ENCODE data around the gene DDX10. TPM values are rescaled to one million over a fixed set of nuclear protein-coding genes. Genes with fewer than 3 reads are reported as not detected.

Gene DDX10
- total and polyA plus RNA-seq, 3 experiments from 2014 or later, result 17.5 to 51.6 (median 49.8) TPM

- Mint-ChIP-seq H3K27ac (no peak overlapping the region), H3K9me3 (no peaks in the 10 kb centered on the region), H3K4me1 (peaks cover 18 to 35% (median 30%) of the 10 kb centered on the region in 3 donors), H3K27me3 (no peaks in the 10 kb centered on the region), H3K4me3 (no peak overlapping the region), H3K36me3 (peaks cover 0 to 15% (median 5%) of the 10 kb centered on the region in 3 donors)
- ChIA-PET POLR2A (no interaction called here), CTCF (no interaction called here)
- Histone ChIP-seq H3K9me3 (ENCODE audit: low read length) (no peaks in the 10 kb centered on the region), H3K27me3 (ENCODE audit: insufficient read depth, low read length, poor library complexity, severe bottlenecking) (no peaks in the 10 kb centered on the region), H3K4me1 (ENCODE audit: insufficient read depth, low read length) (no peaks in the 10 kb centered on the region), H3K36me3 (ENCODE audit: insufficient read depth, low read length) (no peaks in the 10 kb centered on the region), H3K4me3 (ENCODE audit: low read length) (no peak overlapping the region), H3K27ac (ENCODE audit: low read depth, low read length) (no peak overlapping the region)
- no peak for DNase-seq
These were observed 84.1 kb downstream of the DDX10 start for GRCh38 chr11:108748968-108749367.

- no peaks in the 10 kb centered on the region for H3K27me3 Mint-ChIP-seq
- no peaks in the 10 kb centered on the region for H3K27me3 ChIP-seq (ENCODE audit: insufficient read depth, low read length, poor library complexity, severe bottlenecking)
- H3K36me3 ChIP-seq (ENCODE audit: insufficient read depth, low read length), result no peaks in the 10 kb centered on the region
- DNase-seq, result no peak
- H3K36me3 Mint-ChIP-seq, result peaks cover 0 to 12% (median 0%) of the 10 kb centered on the region in 3 donors
- H3K4me3 ChIP-seq (ENCODE audit: low read length), result no peak overlapping the region
- H3K4me3 Mint-ChIP-seq, result no peak overlapping the region
- ChIA-PET POLR2A (no interaction called here), CTCF (no interaction called here)
- no peaks in the 10 kb centered on the region for H3K9me3 ChIP-seq (ENCODE audit: low read length)
- no peaks in the 10 kb centered on the region for H3K4me1 ChIP-seq (ENCODE audit: insufficient read depth, low read length)
- H3K9me3 Mint-ChIP-seq, result no peaks in the 10 kb centered on the region
- no peak overlapping the region for H3K27ac Mint-ChIP-seq
- H3K27ac ChIP-seq (ENCODE audit: low read depth, low read length), result no peak overlapping the region
- H3K4me1 Mint-ChIP-seq, result peaks cover 32 to 52% (median 49%) of the 10 kb centered on the region in 3 donors
These were observed 86.6 kb downstream of the DDX10 start for GRCh38 chr11:108751444-108751843.

DNA sequence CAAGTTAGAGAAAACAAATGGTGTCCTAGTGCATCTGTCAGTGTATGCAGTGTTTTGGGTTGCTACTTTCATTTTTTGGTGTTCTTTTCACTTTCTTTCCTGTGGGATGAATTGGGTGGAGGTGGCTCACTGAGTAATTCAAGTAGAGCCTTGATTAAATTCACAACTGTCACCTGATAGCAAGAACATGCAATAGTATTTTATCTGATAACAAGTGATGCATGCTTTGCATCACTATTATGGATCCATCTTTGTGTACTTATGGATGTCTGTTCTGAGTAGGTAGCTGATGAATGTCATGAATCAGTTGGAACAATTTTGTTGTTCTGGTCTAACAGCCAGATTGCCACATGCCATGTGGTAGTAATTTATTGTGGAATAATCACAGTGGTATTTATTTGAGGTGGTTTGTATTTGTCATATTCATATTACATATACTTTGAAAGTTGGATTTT, 87.5 kb downstream of the DDX10 start:
- POLR2A ChIA-PET, result no interaction called here

GRCh38 chr11:108754901-108755625, 90.2 kb downstream of the DDX10 start:
- Mint-ChIP-seq H3K4me3 (no peak overlapping the region), H3K4me1 (peaks cover 31 to 48% (median 40%) of the 10 kb centered on the region in 3 donors), H3K27ac (no peak overlapping the region), H3K27me3 (peaks cover 0 to 2% of the 10 kb centered on the region in 2 donors), H3K9me3 (no peaks in the 10 kb centered on the region), H3K36me3 (peaks cover 0 to 4% (median 0%) of the 10 kb centered on the region in 3 donors)
- Histone ChIP-seq H3K4me1 (ENCODE audit: insufficient read depth, low read length) (no peaks in the 10 kb centered on the region), H3K27me3 (ENCODE audit: insufficient read depth, low read length, poor library complexity, severe bottlenecking) (no peaks in the 10 kb centered on the region), H3K9me3 (ENCODE audit: low read length) (no peaks in the 10 kb centered on the region), H3K4me3 (ENCODE audit: low read length) (no peak overlapping the region), H3K36me3 (ENCODE audit: insufficient read depth, low read length) (no peaks in the 10 kb centered on the region), H3K27ac (ENCODE audit: low read depth, low read length) (no peak overlapping the region)
- no peak for DNase-seq
- CTCF ChIA-PET, result no interaction called here
- POLR2A ChIA-PET, result no interaction called here

More for the DNA sequence above, 87.5 kb downstream of the DDX10 start:
- H3K4me3 ChIP-seq (ENCODE audit: low read length), result no peak overlapping the region
- no peaks in the 10 kb centered on the region for H3K9me3 Mint-ChIP-seq
- no peaks in the 10 kb centered on the region for H3K36me3 ChIP-seq (ENCODE audit: insufficient read depth, low read length)
- CTCF ChIA-PET, result no interaction called here
- H3K36me3 Mint-ChIP-seq, result peaks cover 0 to 6% (median 0%) of the 10 kb centered on the region in 3 donors
- no peak overlapping the region for H3K4me3 Mint-ChIP-seq
- H3K27ac Mint-ChIP-seq, result no peak overlapping the region
- no peak for DNase-seq
- H3K4me1 Mint-ChIP-seq, result peaks cover 34 to 52% (median 50%) of the 10 kb centered on the region in 3 donors
- no peaks in the 10 kb centered on the region for H3K9me3 ChIP-seq (ENCODE audit: low read length)
- no peaks in the 10 kb centered on the region for H3K27me3 ChIP-seq (ENCODE audit: insufficient read depth, low read length, poor library complexity, severe bottlenecking)
- no peak overlapping the region for H3K27ac ChIP-seq (ENCODE audit: low read depth, low read length)
- no peaks in the 10 kb centered on the region for H3K4me1 ChIP-seq (ENCODE audit: insufficient read depth, low read length)
- H3K27me3 Mint-ChIP-seq, result no peaks in the 10 kb centered on the region

DNA sequence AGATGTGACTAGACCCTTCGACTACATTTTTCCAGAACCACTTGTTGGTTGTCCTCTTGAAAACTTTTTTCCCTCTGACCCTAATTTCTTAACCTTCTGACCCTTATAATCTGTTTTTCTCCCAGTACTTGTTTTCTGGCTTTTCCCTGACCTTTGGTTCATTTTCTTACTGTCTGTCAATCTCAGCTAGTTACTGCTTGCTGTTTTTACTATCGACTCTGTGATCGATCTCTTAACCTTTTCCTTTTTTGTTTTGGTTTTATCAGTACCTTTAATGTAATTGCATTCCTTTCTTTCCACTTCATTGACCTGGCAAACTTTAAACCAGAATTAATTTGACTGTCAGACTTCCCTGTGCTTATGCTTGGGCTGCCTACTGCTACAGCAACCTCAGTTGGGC, 92.8 kb downstream of the DDX10 start:
- CTCF ChIA-PET, result no interaction called here
- no peak overlapping the region for H3K27ac Mint-ChIP-seq

GRCh38 chr11:108758458-108758857, 93.6 kb downstream of the DDX10 start:
- H3K9me3 ChIP-seq (ENCODE audit: low read length), result no peaks in the 10 kb centered on the region
- H3K27me3 ChIP-seq (ENCODE audit: insufficient read depth, low read length, poor library complexity, severe bottlenecking), result no peaks in the 10 kb centered on the region
- peaks cover 0 to 2% (median 0%) of the 10 kb centered on the region in 3 donors for H3K36me3 Mint-ChIP-seq
- H3K9me3 Mint-ChIP-seq, result no peaks in the 10 kb centered on the region
- ChIA-PET CTCF (no interaction called here), POLR2A (no interaction called here)
- H3K4me1 Mint-ChIP-seq, result peaks cover 18 to 31% (median 27%) of the 10 kb centered on the region in 3 donors
- H3K36me3 ChIP-seq (ENCODE audit: insufficient read depth, low read length), result no peaks in the 10 kb centered on the region
- H3K4me3 Mint-ChIP-seq, result no peak overlapping the region
- DNase-seq, result no peak
- H3K27ac ChIP-seq (ENCODE audit: low read depth, low read length), result no peak overlapping the region
- H3K27ac Mint-ChIP-seq, result no peak overlapping the region
- no peaks in the 10 kb centered on the region for H3K4me1 ChIP-seq (ENCODE audit: insufficient read depth, low read length)
- peaks cover 0 to 2% of the 10 kb centered on the region in 2 donors for H3K27me3 Mint-ChIP-seq
- no peak overlapping the region for H3K4me3 ChIP-seq (ENCODE audit: low read length)

More for the DNA sequence above, 92.8 kb downstream of the DDX10 start:
- no peak for DNase-seq
- POLR2A ChIA-PET, result no interaction called here
- no peak overlapping the region for H3K4me3 ChIP-seq (ENCODE audit: low read length)
- H3K36me3 Mint-ChIP-seq, result peaks cover 0 to 1% (median 0%) of the 10 kb centered on the region in 3 donors
- H3K27ac ChIP-seq (ENCODE audit: low read depth, low read length), result no peak overlapping the region
- no peaks in the 10 kb centered on the region for H3K4me1 ChIP-seq (ENCODE audit: insufficient read depth, low read length)
- peaks cover 0 to 2% of the 10 kb centered on the region in 2 donors for H3K27me3 Mint-ChIP-seq
- H3K9me3 Mint-ChIP-seq, result no peaks in the 10 kb centered on the region
- no peaks in the 10 kb centered on the region for H3K36me3 ChIP-seq (ENCODE audit: insufficient read depth, low read length)
- no peaks in the 10 kb centered on the region for H3K9me3 ChIP-seq (ENCODE audit: low read length)
- H3K4me3 Mint-ChIP-seq, result no peak overlapping the region
- peaks cover 19 to 33% (median 32%) of the 10 kb centered on the region in 3 donors for H3K4me1 Mint-ChIP-seq
- no peaks in the 10 kb centered on the region for H3K27me3 ChIP-seq (ENCODE audit: insufficient read depth, low read length, poor library complexity, severe bottlenecking)

- no peak for DNase-seq
- peaks cover 3 to 15% (median 6%) of the 10 kb centered on the region in 3 donors for H3K36me3 Mint-ChIP-seq
- no peaks in the 10 kb centered on the region for H3K4me1 ChIP-seq (ENCODE audit: insufficient read depth, low read length)
- H3K36me3 ChIP-seq (ENCODE audit: insufficient read depth, low read length), result no peaks in the 10 kb centered on the region
- H3K27ac ChIP-seq (ENCODE audit: low read depth, low read length), result no peak overlapping the region
- no peak overlapping the region for H3K4me3 Mint-ChIP-seq
- H3K9me3 Mint-ChIP-seq, result no peaks in the 10 kb centered on the region
- CTCF ChIA-PET, result no interaction called here
- no peak overlapping the region for H3K27ac Mint-ChIP-seq
- no peaks in the 10 kb centered on the region for H3K9me3 ChIP-seq (ENCODE audit: low read length)
- POLR2A ChIA-PET, result no interaction called here
- peaks cover 7 to 28% (median 10%) of the 10 kb centered on the region in 3 donors for H3K4me1 Mint-ChIP-seq
- no peaks in the 10 kb centered on the region for H3K27me3 Mint-ChIP-seq
- no peaks in the 10 kb centered on the region for H3K27me3 ChIP-seq (ENCODE audit: insufficient read depth, low read length, poor library complexity, severe bottlenecking)
- H3K4me3 ChIP-seq (ENCODE audit: low read length), result no peak overlapping the region
These were observed 101.8 kb downstream of the DDX10 start for GRCh38 chr11:108766596-108767173.

DNA sequence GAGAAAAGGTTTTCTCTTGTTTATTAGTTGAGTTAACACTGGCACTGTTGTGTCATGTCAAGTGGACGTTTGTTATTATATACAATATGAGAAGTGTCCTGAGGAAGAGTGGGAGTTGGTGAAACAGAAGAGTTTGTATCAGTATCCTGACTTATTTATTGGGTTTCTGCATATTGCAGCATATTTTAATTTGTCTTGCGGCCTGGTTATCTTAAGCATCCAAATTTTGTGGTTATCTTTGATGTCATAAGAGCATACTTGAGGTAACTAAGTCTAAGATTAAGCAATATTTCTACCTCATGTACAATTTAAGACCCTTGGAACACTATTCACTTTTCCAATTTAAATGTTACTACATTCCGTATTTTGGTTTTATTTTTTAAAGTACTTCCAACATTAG, 103.5 kb downstream of the DDX10 start:
- Mint-ChIP-seq H3K4me3 (no peak overlapping the region), H3K36me3 (peaks cover 3 to 22% (median 6%) of the 10 kb centered on the region in 3 donors), H3K27me3 (no peaks in the 10 kb centered on the region), H3K4me1 (peaks cover 9 to 35% (median 14%) of the 10 kb centered on the region in 3 donors), H3K27ac (no peak overlapping the region), H3K9me3 (no peaks in the 10 kb centered on the region)
- no peak for DNase-seq
- Histone ChIP-seq H3K9me3 (ENCODE audit: low read length) (no peaks in the 10 kb centered on the region), H3K4me1 (ENCODE audit: insufficient read depth, low read length) (no peaks in the 10 kb centered on the region), H3K4me3 (ENCODE audit: low read length) (no peak overlapping the region), H3K27ac (ENCODE audit: low read depth, low read length) (no peak overlapping the region), H3K27me3 (ENCODE audit: insufficient read depth, low read length, poor library complexity, severe bottlenecking) (no peaks in the 10 kb centered on the region), H3K36me3 (ENCODE audit: insufficient read depth, low read length) (no peaks in the 10 kb centered on the region)
- ChIA-PET CTCF (no interaction called here), POLR2A (no interaction called here)
